ENCODE data around the gene ZRANB2. TPM values are rescaled to one million over a fixed set of nuclear protein-coding genes. Genes with fewer than 3 reads are reported as not detected.

ZRANB2 gene
- polyA plus RNA-seq, 1 donor (not counting 4 experiments of a cell fraction or from before 2014, with no cell fraction given), result 92.3 TPM

DNA sequence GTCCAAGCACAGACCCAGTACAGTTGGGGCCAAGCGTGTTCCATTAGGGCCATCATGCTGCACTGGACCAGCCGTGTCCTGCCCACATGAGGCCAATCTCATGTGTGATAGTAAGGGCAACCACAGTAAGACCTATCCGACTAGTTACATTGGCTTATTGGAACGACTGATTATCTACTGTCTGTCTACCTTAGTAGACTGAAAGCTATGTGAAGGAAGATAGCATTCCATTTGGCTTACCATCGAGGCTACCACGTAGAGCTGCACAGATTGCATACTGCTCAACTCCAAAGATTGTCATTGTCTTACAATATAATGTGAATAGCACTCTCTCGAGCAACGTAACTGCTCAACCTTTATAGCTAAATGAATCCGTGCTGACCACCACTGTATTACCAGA, 43.8 kb downstream of the ZRANB2 start:
- no peak overlapping the region for H2AFZ ChIP-seq (ENCODE audit: control insufficient read depth, low read length)
- H3K79me2 ChIP-seq (ENCODE audit: control insufficient read depth, insufficient read depth, low read length), result no peaks in the 10 kb centered on the region
- H3K4me3 ChIP-seq (ENCODE audit: control insufficient read depth in 2 of 3, extremely low read depth in 1 of 3, insufficient read depth in 2 of 3, low read depth in 1 of 3, low read length in 3 of 3), result no peak overlapping the region
- FAIRE-seq, result no peak
- no peaks in the 10 kb centered on the region for H3K36me3 ChIP-seq (ENCODE audit: control insufficient read depth in 2 of 2, extremely low read depth in 1 of 2, insufficient read depth in 2 of 2, low read length in 2 of 2)
- dilution Hi-C loops (cut with MboI; ENCODE audit: extremely low pct_ligation_motif_present, low sequenced_read_pairs), result no loop called here
- H3K9ac ChIP-seq (ENCODE audit: control insufficient read depth, extremely low read depth, insufficient read depth, low read length), result no peak overlapping the region
- H3K9me1 ChIP-seq (ENCODE audit: control insufficient read depth, extremely low read depth, insufficient read depth, low read length), result no peaks in the 10 kb centered on the region
- TF ChIP-seq CTCF (optimal IDR thresholded peaks at IDR 0.05 in 1 of 3, IDR thresholded peaks at IDR 0.05 in 1 of 3, conservative IDR thresholded peaks at IDR 0.05 in 1 of 3; ENCODE audit: extremely low read depth in 1 of 3, insufficient read depth in 2 of 3, low read length in 3 of 3) (no peak), EZH2 (IDR thresholded peaks at IDR 0.05; ENCODE audit: low read length) (no peak)
- DNase-seq (ENCODE audit: low read depth, low spot score), result no peak
- no peaks in the 10 kb centered on the region for H3K9me3 ChIP-seq (ENCODE audit: control insufficient read depth, low read depth, low read length)
- H3K27me3 ChIP-seq (ENCODE audit: control insufficient read depth, extremely low read depth, insufficient read depth, low read length), result no peaks in the 10 kb centered on the region
- H3K4me1 ChIP-seq (ENCODE audit: control insufficient read depth, extremely low read depth, insufficient read depth, low read length), result no peaks in the 10 kb centered on the region
- no peaks in the 10 kb centered on the region for H4K20me1 ChIP-seq (ENCODE audit: control insufficient read depth, extremely low read depth, insufficient read depth, low read length)
- H3K4me2 ChIP-seq (ENCODE audit: control insufficient read depth, extremely low read depth, insufficient read depth, low read depth, low read length), result no peak overlapping the region
- no peak overlapping the region for H3K27ac ChIP-seq (ENCODE audit: control insufficient read depth, insufficient read depth, low read length)

DNA sequence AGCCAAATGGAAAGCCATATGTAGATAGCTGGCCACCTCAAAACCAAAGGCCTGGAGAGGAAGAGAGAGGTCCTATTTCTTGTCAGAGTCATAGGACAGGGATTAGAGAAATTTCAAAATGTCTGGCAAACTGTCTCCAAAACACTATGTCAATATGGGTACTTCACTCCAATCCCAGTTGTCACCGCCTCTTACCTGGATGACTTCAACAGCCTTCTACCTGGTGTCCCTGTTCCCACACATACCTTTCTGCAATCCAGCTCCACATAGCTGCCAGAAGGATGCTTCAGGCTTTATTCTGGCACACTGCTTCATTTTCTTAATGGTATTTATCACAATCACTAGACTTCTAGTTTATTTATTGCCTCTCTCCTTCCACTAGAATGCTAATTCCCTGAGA, 47.7 kb downstream of the ZRANB2 start:
- TF ChIP-seq CTCF (optimal IDR thresholded peaks at IDR 0.05 in 1 of 3, IDR thresholded peaks at IDR 0.05 in 1 of 3, conservative IDR thresholded peaks at IDR 0.05 in 1 of 3; ENCODE audit: extremely low read depth in 1 of 3, insufficient read depth in 2 of 3, low read length in 3 of 3), result no peak
- no peaks in the 10 kb centered on the region for H3K4me1 ChIP-seq (ENCODE audit: control insufficient read depth, extremely low read depth, insufficient read depth, low read length)
- DNase-seq (ENCODE audit: low read depth, low spot score) (no peak), FAIRE-seq (no peak)
- no peak overlapping the region for H3K27ac ChIP-seq (ENCODE audit: control insufficient read depth, insufficient read depth, low read length)
- no peak overlapping the region for H3K9ac ChIP-seq (ENCODE audit: control insufficient read depth, extremely low read depth, insufficient read depth, low read length)
- H2AFZ ChIP-seq (ENCODE audit: control insufficient read depth, low read length), result no peak overlapping the region
- H3K4me2 ChIP-seq (ENCODE audit: control insufficient read depth, extremely low read depth, insufficient read depth, low read depth, low read length), result no peak overlapping the region
- H3K9me3 ChIP-seq (ENCODE audit: control insufficient read depth, low read depth, low read length), result no peaks in the 10 kb centered on the region
- H3K79me2 ChIP-seq (ENCODE audit: control insufficient read depth, insufficient read depth, low read length), result no peaks in the 10 kb centered on the region
- no peaks in the 10 kb centered on the region for H3K27me3 ChIP-seq (ENCODE audit: control insufficient read depth, extremely low read depth, insufficient read depth, low read length)
- H3K4me3 ChIP-seq (ENCODE audit: control insufficient read depth in 2 of 3, extremely low read depth in 1 of 3, insufficient read depth in 2 of 3, low read depth in 1 of 3, low read length in 3 of 3), result no peak overlapping the region
- H3K9me1 ChIP-seq (ENCODE audit: control insufficient read depth, extremely low read depth, insufficient read depth, low read length), result no peaks in the 10 kb centered on the region
- no peaks in the 10 kb centered on the region for H3K36me3 ChIP-seq (ENCODE audit: control insufficient read depth in 2 of 2, extremely low read depth in 1 of 2, insufficient read depth in 2 of 2, low read length in 2 of 2)
- dilution Hi-C loops (cut with MboI; ENCODE audit: extremely low pct_ligation_motif_present, low sequenced_read_pairs), result no loop called here
- no peaks in the 10 kb centered on the region for H4K20me1 ChIP-seq (ENCODE audit: control insufficient read depth, extremely low read depth, insufficient read depth, low read length)
